Spleen (tissue), 11 donors: ENCODE results near the gene RAB28. TPM values are rescaled to one million over a fixed set of nuclear protein-coding genes. Genes with fewer than 3 reads are reported as not detected.

Experiments
- DNase-seq: peaks from one replicate; pipeline ENCODE4 v3.0.0-alpha.2; 2020
- H3K27ac ChIP-seq, 8 donors: fragments of 200-600 bp; sonication (generic) in 7 of 8; 1 replicate in 4 of 8; 2 replicates in 4 of 8; pipeline versions ENCODE4 v1.5.0 to v1.8.0; 2016 to 2021; ENCODE audit warnings: inconsistent platforms in 4 of 8, mild to moderate bottlenecking in 4 of 8, moderate library complexity in 1 of 8
- H3K27me3 ChIP-seq, 7 donors: fragments of 200-600 bp; sonication (generic) in 6 of 7; replicated peaks in 1 of 7; 1 replicate in 4 of 7; 2 replicates in 3 of 7; pipeline versions ENCODE4 v1.5.0 to v1.8.0; 2016 to 2021; ENCODE audit warnings: inconsistent platforms in 3 of 7, mild to moderate bottlenecking in 1 of 7
- H3K36me3 ChIP-seq, 6 donors: fragments of 200-600 bp; sonication (generic) in 5 of 6; 1 replicate in 4 of 6; 2 replicates in 2 of 6; pipeline versions ENCODE4 v1.5.0 to v1.8.0; 2016 to 2021; ENCODE audit warnings: inconsistent platforms in 2 of 6
- H3K4me1 ChIP-seq, 6 donors: fragments of 200-600 bp; sonication (generic) in 5 of 6; 1 replicate in 3 of 6; 2 replicates in 3 of 6; pipeline versions ENCODE4 v1.5.0 to v1.8.0; 2016 to 2021; ENCODE audit warnings: inconsistent platforms in 3 of 6
- H3K4me3 ChIP-seq, 8 donors: fragments of 200-600 bp; sonication (generic) in 7 of 8; 1 replicate in 4 of 8; 2 replicates in 4 of 8; pipeline versions ENCODE4 v1.5.0 to v1.8.0; 2016 to 2021; ENCODE audit warnings: inconsistent platforms in 4 of 8, mild to moderate bottlenecking in 4 of 8, moderate library complexity in 2 of 8
- H3K9me3 ChIP-seq, 8 donors: fragments of 200-600 bp; sonication (generic) in 7 of 8; 1 replicate in 4 of 8; 2 replicates in 4 of 8; pipeline versions ENCODE4 v1.5.0 to v1.8.0; 2016 to 2021; ENCODE audit warnings: inconsistent platforms in 4 of 8
- CTCF ChIP-seq, 11 experiments: fragments of 200-600 bp in 7 of 11; fragments of 450-650 bp in 4 of 11; sonication (generic) in 4 of 11; IDR thresholded peaks in 8 of 11; conservative IDR thresholded peaks in 3 of 11; 1 replicate in 7 of 11; 2 replicates in 4 of 11; pipeline versions ENCODE4 v1.4.0 to v1.8.0; 2016 to 2021; ENCODE audit warnings: antibody characterized with exemption in 11 of 11, inconsistent platforms in 4 of 11, mild to moderate bottlenecking in 1 of 11
- POLR2A ChIP-seq, 3 donors: fragments of 450-650 bp; IDR thresholded peaks; one replicate each; pipeline ENCODE4 v1.5.1; 2017; ENCODE audit warnings: antibody characterized with exemption in 3 of 3, mild to moderate bottlenecking in 1 of 3
- POLR2AphosphoS5 ChIP-seq, 3 donors: sonication (generic); formaldehyde crosslinking; IDR thresholded peaks; one replicate each; pipeline ENCODE4 v1.5.1; 2017; ENCODE audit warnings: antibody characterized with exemption in 3 of 3
- intact Hi-C: fragments of 100-400 bp; cut with DNase I; formaldehyde crosslinking; loops from one replicate; pipeline ENCODE4 v1.15.0; 2023; ENCODE audit warnings: low total_unique reads
- polyA plus RNA-seq, 3 donors: library from polyadenylated mRNA; stranded (reverse); fragments of 200-250 nt; gene quantifications; one replicate each; pipeline ENCODE4 v1.2.1, GENCODE V29; 2013
- total RNA-seq, 7 donors: library from RNA; depleted of rRNA in 3 of 7; stranded (reverse); fragments of >200 nt in 3 of 7; fragmentation: NEBNext Ultra II Directional in 4 of 7; extraction: Animal tissue kit (Norgen Biotek cat#: 25700) in 4 of 7; gene quantifications; one replicate each; pipeline versions ENCODE4 v1.1.0 to v1.2.1, GENCODE V29; 2016 to 2021
- donor health status: healthy with polysubstance abuse.
- donor health status: DM: no; HTN: no; CAD: no; lungs with moderate emphysema.
- donor health status: DM: no; HTN: no; CAD: no.
- donor health status: Bipolar disorder and iron deficiency.
- donor health status: healthy.
- donor health status: DM: no; HTN: no; CAD: no.
- donor health status: DM: yes; HTN: yes; CAD: no.

RAB28 gene
- total and polyA plus RNA-seq, 10 donors, result 9.9 to 23.4 (median 18.3) TPM

- no peak for DNase-seq
- H3K4me3 ChIP-seq, result no peak overlapping the region
- peaks cover 0 to 26% (median 13%) of the 10 kb centered on the region in 8 donors for H3K9me3 ChIP-seq
- H3K27me3 ChIP-seq, result no peaks in the 10 kb centered on the region
- no peaks in the 10 kb centered on the region for H3K4me1 ChIP-seq
- no peak overlapping the region for H3K27ac ChIP-seq
- H3K36me3 ChIP-seq, result peaks cover 0 to 13% (median 0%) of the 10 kb centered on the region in 6 donors
- TF ChIP-seq POLR2AphosphoS5 (IDR thresholded peaks at IDR 0.05) (no peak), CTCF (IDR thresholded peaks at IDR 0.05 in 8 of 11, conservative IDR thresholded peaks at IDR 0.05 in 3 of 11) (no peak), POLR2A (IDR thresholded peaks at IDR 0.05) (no peak)
- intact Hi-C loops, result no loop called here
These were observed 161.4 kb downstream of the RAB28 start for GRCh38 chr4:13322681-13323101.

Other genes with a start within 250 kb of the RAB28 start
- gene NKX3-2, start 60.2 kb upstream of the RAB28 start, total RNA-seq, result 1 to 10 TPM in 6 of 7 donors, under 1 TPM in 1; 0.57 to 3.1 (median 1.7) TPM
- gene NKX3-2, start 60.2 kb upstream of the RAB28 start, polyA plus RNA-seq, result 1 to 10 TPM in 1 of 3 donors, under 1 TPM in 2; 0.83 to 1.5 (median 0.83) TPM
- gene BOD1L1, start 143.4 kb upstream of the RAB28 start, total RNA-seq, result 10 to 100 TPM; 64.5 to 83.3 (median 74.3) TPM
- 10 to 100 TPM; 16.2 to 17.1 (median 16.3) TPM for gene BOD1L1, start 143.4 kb upstream of the RAB28 start, polyA plus RNA-seq